Limb (tissue), 2 donors: Measurements from ENCODE around the gene MGLL.

ENCODE experiments used
- DNase-seq, 2 donors: peaks; one replicate each; pipeline ENCODE4 v3.0.0-alpha.2; 2016; ENCODE audit errors: extremely low spot score in 2 of 2

MGLL gene

DNA sequence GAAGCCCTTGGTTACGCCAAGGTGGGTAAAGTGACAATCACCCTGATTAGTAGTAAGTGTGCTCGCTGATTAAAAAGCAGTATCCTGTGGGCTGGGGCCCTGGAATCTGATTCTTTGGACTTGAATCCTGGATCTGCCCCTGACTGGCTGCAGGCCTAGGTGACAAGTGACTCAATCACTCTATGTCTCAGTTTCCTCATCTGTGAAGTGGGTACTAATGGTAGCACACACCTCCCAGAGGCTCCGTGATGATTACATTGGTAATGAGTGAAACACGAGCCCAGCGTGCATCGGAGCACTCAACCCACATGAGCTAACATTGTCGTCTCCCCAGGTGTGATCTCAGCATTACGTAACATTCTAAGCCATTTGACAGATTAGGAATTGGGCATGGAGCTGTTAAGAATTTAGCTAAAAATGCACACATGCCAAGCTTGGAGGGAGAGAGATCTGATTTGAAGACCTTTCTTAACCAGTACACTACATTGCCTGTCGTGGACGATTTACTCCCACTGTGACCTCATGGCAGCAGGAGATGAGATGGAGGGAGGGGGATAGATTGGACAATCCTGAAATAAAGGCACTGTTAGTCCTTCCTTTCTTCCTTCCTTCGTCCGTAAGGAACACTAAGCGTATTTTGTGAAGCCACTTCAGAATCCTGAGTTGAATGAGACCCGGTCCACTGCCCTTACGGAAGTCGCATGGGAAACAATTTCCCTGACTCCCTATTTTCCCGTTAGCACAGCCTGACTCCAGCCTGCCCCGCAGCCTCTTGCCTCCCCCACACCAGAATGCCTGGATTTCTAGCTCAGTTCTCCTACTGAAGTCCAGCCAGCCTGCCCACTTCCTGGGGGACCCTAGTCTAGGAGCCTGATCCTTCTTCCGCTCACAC, 32.1 kb downstream of the MGLL start:
- no peak for DNase-seq

DNA sequence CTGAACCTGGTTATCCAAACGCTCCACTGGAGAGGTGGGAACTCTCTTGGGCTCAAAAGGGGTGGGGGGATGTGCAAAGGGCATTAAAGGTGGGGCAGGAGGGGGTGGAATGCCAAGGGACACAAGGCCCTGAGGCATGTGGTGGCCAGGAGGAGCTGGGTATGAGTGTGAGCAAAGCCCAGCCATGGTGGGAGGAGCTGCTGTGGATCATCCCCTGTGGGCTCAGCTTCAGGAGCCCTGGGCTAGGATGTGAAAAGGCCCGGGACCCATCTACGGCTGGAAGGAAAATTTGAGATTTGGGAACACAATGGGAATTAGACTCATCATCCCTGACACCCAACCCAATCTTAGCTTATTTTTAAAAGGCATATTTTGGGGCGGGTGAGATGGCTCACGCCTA, 33.3 kb downstream of the MGLL start:
- DNase-seq = no peak

DNA sequence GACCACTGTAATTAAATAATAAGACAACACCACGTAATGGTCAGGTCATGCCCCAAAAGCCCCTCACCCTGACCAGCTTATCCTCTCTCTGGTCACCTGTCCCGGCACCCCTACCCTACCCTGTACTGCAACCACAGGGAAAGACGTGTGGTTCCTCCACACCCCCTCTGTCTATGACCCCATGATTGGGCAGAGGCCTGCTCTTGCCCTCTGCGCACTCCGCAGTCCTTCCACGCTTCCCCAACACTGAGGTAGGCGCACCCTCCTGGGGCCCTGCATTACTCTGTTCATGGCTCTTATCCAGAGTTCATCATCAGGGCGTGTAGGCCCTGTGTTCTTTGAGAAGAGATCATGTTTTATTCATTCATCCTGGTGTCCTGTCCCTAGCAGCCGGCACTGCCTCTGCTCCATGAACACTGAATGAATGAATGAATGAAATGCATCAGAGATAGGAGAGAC, 33.8 kb downstream of the MGLL start:
- DNase-seq = no peak

DNA sequence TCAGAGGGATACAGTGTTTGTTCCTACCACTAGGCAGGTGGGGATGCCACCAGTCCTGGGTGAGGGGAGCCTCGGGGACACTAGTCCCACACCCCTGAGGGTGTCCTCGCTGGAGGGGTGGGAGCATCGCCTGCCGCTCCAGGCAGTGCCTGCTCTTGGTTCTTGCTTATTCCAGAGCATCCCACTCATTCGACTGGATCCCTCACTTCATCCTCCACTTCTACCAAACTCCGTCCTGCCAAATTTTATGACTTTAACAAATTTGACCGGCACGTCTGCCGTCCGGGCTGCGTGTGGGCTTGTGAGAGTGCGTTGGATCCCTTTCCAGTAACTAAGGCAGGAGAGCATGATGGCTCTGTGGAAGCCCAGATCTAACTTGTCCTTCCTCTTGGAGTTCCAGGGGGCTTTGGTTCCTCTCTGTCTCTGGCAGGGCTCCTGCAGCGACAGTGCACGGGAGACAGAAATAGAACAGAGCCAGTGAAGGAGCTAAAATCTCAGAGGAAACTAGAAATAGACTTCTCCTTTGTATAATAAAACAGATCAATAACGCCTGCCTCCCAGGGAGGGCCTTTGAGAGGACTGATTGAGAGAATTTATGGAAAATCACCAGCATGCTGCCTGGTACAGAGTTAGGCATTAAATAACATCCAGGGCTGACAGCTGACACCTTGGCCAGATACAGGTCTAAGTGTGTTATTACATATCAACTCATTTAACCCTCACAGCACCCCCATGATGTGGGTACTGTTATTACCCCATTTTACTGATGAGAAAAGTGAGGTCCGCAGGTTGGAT, 34.5 kb downstream of the MGLL start:
- DNase-seq = no peak

DNA sequence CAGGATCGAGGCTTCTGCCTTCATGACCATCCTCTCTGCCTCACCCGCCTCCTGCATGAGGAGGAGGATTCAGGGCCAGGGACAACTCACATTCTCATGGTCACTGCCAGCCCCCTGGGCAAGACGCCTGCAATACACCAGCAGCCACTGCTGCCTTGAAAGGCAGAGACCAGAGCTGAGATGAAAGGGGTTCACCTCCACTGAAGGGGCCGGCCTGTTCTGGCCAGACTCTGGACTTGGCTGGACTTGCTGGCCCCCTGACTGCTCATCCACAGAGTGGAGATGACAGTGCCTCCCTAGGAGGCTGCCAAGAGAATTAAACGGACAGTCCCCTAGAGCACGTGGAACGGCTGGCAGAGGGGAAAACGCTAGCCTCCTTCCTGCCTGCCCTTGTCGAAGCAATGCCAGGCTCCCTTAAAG, 35.2 kb downstream of the MGLL start:
- no peak for DNase-seq

DNA sequence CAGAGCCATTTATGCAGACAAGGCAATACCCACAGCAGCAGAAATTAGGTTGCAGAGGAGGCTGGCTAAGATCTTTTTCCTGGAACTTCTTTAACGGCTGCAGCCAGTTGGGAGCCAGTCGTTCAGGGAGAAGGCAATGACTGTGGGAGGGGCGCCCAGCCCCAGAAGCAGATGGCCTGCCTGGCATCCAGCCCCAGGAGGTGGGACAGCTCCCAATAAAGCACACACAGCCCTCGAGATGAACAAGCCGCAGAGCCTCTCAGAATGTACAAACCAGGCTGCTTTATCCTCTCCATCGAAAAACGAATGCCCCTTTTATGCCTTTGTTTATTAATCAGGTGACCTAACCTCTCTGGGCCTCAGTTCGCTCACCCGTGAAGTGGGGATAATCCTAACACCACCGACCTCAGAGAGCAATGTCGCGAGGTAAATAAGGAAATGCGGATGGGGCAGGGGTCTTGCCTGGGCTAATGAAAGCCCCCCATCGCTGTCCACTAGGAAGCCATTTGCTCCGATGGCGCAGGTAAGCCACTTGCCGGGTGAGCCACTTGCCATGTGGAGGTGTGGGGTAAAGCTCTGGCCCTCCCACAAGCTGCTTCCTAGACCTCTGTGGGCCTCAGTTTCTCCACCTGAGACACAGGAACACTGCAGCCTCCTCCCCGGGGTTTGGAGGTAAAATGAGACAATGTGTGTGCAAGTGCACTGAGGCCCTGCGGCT, 35.8 kb downstream of the MGLL start:
- DNase-seq = peak; percentile 77 to 81

DNA sequence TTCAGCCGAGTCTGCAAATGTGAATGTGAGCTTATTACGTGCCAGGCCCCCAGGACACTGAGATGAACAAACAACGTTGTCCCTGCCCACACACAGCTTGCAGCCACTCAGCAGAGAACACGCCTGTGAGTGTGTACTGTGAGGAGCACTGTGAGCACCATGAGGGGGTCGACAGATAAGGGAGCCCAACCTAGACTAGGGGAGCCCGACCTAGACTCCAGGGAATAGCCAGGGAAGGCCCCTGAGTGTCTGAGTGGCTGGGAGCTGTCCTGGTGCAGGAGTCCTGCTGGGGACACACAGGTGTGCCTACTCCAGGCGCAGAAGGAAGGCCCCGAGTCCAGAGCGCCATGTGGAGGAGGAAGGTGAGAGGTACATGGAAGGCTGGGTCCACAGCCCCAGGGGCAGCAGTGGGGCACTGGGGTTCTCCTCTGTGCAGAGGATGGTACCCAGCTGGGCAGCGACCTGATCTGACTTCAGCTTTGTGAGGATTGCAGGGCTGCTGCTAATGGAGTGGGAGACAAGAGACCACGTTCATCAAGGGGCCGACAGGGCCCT, 36.5 kb downstream of the MGLL start:
- no peak for DNase-seq

DNA sequence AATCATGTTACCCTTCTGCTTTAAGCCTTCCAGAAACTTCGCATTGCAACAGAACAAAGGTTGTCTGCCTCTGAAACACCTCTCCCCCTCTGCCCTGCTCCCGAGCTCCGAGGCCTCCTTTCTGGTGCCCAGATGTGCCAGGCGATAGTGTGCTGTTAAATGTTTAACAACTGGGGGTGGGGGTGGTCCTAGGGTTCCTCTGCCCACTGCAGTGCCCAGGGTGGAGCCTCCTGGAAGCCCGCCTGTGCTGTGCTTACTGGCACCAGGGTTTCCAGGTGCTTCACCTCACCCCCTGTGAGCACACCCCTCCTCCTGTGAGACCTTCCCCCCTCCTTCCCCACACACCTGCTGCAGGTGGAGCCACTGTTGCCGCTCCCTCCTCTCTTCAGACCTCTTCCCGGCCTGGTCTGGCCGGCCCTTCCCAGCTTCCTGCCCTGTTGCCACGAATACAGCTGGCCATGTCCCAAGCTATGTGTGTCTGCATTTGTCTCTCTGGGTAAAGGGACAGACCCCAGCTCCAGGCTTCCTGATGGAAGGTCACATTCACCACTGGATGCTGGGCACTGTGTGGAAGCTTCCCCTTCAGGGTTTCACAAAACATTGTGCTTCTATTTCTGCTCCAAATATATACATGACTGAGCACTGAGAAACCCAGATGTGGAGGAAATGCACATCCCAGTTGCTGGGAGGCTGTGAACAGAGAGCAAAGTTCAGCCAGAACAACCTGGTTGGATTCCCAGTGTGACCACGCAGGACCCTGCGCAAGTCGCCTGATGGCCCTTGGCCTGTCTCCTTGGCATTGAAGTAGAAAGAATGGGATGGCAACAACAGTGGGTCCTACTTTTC, 37.2 kb downstream of the MGLL start:
- DNase-seq = no peak

DNA sequence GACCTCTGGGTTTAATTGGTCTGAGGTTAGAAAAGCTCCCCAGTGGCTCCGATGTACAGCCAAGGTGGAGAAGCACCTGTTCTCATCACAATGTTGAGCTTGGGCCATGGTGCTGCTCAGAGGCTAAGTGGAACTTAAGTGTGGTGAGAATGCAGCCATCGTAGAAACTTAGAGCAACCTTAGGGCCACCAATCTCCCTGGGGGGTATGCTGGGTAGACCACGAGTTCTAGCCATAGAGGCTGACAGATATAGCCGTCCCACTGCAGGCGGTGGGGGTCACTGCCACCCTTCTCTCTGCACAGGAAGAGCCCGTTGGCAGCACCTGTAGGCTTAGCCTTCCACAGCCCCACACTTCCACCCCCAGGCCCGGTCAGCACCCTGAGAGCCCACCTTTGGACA, 38.0 kb downstream of the MGLL start:
- DNase-seq = no peak

DNA sequence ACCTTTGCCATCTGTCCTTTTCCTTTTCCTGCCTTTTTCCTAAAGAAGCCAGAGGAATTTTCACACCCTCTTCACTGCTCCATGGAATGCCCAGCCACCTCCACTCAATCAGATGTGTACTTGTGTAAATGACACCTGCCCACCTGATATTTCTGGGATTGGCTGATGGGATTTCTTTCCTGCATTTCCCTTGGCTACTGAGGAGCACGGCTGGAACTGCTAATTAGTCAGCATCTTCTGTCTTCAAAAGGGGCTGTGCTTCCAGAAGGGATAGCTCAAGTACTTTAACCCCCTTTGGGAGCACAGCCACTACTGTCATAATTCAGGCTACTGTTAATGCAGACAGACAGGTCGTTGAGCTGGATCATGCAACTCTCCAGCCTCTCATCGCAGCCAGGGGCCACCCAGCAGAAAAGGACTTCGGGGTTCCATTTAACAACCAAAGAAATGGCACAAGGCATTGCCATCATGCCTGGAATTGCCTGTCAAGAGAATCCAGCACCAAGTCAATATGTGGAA, 38.6 kb downstream of the MGLL start:
- no peak for DNase-seq

DNA sequence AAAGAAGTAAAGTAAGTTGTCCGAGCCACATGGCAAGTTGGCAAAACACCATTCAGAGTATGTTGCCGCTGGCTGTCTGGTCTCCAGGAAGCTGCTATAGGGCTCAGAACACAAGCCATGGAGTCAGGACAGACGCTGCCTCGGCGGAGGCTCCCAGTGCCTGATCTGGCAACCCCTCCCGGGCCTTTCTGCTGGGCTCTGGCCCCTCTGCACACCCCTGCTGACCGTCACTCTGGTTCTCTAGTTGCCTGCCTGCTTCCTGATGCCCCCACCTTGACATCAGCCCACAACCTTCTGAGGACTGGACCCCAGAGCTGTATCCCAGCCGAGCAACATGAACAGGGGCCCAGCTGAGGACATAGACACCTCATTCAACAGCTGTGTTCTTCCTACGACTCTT, 39.1 kb downstream of the MGLL start:
- DNase-seq = no peak

DNA sequence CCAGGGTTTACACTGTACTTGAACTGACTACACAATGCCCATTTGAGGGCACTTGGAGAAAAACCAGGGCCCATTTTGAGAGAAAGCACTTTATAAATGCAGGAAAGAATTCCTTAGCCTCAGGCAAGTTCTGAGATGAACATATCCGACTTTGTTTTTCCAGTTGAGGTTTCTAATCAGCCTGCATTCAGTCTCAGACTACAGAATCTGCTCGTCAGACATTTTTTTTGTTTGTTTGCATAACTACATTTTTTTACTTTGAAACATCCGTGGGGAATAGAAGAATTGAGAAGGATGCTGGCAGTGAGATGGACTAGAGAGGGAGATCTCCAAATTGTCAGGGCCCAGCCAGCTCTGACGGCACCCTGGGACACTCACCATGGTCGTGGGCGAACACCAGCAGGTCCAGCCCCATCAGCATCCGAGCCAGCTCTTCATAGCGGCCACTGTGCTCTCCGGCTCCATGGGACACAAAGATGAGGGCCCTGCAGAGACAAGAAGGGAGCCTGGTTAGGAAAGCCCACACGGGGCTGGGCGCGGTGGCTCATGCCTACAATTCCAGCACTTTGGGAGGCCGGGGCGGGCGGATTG, 40.8 kb downstream of the MGLL start:
- no peak for DNase-seq

DNA sequence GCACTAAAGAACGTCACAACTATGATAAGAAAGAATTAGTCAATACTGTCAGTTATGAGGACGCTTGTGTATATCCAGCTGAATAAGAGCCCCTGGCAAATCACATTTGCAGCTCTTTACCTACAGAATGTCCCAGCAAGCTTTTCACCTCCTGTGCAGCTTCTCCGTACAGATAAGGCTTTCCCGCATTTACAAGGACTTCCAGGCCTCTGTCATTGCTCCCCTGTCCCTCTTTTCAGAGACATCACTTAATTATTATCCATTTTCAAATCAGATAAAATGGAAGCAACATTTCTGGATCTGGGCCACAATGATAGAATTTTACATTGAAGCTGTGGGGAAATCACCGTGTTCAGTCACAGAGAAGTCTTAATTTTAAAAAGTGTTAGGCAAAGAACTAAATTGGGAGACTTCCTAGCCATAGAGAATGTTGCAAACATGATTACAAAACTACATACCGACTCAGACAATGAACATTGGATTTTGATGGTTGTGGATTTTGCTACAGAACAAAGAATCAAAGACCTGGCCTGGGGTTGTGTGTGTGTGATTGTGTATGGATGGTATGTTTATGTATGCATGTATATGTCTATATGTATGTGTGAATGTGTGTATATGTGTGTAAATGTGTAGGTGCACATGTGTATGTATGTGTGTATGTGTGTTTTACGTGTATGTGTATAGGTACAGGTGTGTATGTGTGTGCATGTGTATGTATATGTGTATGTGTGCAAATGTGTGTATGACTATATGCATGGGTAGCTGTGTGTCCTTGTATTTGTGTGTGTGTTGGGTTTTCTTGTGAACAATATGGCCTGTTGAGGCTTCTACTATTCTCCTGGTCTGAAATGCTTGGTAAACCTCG, 41.5 kb downstream of the MGLL start:
- no peak for DNase-seq

DNA sequence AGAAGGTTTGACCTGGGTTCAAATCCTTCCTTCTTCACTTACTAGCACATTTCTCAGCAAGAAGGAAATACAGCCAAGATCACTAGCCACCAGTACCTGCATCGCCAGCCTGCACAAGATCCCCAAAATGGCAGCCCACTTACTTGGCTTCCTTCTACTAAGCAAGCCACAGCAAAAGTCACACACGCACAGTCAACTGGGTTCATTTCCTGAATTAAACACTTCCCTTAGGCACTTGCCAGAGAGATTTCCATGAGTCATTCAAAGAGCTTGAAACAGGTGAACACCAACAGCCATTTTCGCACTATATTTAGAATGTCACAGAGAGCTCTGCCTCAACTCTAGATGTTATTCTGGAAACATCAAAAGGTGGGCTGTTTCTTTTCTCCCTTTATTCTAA, 42.6 kb downstream of the MGLL start:
- DNase-seq = no peak

DNA sequence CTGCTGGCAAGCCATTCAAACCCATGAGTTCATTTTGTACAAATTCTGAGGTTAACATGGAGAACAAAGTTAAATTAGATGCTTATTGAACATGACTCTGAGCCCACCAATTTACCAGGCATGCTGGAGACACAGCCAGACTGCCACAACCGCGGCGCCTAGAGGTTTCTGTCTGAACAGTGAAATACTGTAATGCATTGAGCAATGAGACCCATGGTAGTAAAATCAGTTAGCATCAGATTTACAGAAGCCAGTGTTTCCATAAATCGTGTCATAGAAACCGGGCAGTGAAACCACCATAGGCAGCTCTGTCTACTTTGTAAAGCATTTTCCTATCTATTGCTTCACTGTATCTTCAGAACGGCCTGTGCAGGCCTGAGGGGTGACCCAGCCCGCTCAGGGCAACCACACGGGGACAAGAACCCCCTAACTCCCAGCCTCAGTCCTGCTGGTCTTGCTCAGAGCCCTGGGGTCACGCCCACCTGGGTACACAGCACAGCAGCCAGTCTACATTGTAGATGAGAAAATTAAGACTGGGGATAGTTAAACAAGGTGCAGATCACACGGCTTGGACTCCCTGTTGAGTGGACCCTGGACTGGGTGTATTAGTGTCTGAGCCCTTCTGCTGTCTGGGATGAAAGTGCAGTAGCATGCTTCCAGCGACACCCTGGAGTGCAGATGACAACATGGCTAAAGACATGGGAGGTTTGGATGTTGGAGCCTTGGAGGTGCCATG, 44.2 kb downstream of the MGLL start:
- DNase-seq = no peak

DNA sequence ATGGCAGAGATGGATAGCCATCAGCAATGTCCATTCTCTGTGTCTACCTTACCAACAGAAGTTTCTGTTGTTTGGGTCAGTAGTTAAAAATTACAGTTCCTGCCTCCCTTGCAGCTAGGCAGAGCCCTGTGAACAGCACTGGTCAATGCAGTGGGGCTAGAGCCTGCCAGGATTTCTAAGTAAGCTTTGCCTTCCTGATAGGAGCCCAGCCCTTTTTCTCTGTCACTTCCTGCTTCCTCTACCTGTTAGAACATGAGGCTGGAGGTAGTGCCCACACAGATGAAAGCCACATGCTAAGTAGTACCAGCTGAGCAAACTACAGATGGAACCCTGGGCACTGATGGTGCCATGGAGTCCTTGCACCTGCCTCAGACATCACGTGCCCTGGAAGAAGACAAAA, 45.0 kb downstream of the MGLL start:
- no peak for DNase-seq

DNA sequence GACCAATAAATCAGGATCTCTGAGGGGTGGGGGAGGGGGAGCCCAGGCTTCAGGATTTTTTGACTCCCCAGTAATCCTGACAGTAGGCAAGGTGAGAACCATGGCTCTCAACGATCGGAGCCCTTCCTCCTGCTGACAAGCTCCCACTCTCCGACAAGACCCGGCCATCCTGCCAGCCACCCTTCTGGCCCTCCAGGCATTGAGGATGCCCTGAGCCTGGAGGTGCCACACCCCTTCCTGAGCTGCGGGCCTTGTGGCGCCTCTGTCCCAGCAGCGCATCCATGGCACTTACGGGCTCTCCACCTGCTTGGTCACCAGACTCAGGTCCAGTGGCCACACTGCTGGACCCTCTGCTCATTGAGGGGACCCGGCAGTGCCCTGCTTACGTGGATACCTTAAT, 46.0 kb downstream of the MGLL start:
- no peak for DNase-seq

DNA sequence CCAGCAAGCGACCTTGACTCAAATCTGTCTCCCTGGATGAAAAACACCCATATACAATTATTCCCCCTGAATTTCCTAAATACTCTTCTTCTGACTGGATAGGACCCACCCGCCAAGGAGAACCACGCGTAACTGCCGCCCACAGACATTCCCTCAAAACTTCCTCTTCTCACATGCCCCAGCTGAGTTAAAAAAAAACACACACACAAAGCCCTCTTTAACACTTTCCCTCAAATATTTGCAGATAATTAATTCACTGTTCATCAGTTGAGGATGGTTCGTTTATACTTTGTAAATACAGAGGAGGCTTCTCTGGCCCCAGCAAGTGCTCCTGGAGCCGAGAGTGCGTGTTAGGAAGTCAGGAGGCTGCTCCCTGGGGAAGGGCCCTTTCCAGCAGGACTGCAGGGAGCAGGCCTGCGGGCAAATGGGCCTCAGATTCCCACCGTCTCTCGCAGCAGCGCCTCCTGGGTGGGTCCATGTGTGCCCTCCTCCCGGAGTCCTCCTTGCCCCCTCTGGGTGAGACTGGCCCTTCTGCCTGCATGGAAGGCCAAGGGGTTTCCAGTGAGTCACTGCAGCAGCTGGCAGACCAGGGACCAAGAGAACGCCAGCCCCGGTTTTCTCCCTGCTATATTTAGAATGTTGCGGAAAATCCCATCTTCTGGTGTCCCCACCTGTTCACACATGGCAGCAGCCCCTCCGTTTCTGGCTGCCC, 46.8 kb downstream of the MGLL start:
- DNase-seq = peak; percentile 38 to 57
